Activated CD8-positive, alpha-beta memory T cell treated with anti-CD3 and anti-CD28 coated beads for 48 hours (primary cell): ENCODE measurements around the gene CRIP3.
"Not testable (repeated sequence)": the region's sequence is repeated elsewhere in the genome, so short reads cannot be mapped to it uniquely, and the experiment has no call there.

ENCODE experiments used
- DNase-seq, 3 experiments: peaks; one replicate each; pipeline ENCODE4 v3.0.0-alpha.2; 2020; ENCODE audit warnings: low read depth in 2 of 3, low spot score in 2 of 3

CRIP3 gene

GRCh38 chr6:43307451-43308100 is 1.1 kb downstream of the CRIP3 start:
- DNase-seq, result no peak

GRCh38 chr6:43306086-43306485 is 2.5 kb downstream of the CRIP3 start:
- DNase-seq, result no peak

GRCh38 chr6:43304882-43305281 is 3.7 kb downstream of the CRIP3 start:
- DNase-seq, result no peak

- DNase-seq, result no peak
Measured at GRCh38 chr6:43304361-43304760, 4.3 kb downstream of the CRIP3 start.

- DNase-seq, result no peak
Measured at GRCh38 chr6:43303751-43304331, 4.8 kb downstream of the CRIP3 start.

GRCh38 chr6:43303006-43303405 is 5.6 kb downstream of the CRIP3 start:
- DNase-seq, result not testable (repeated sequence)

GRCh38 chr6:43302126-43302525 is 6.5 kb downstream of the CRIP3 start:
- DNase-seq, result no peak

GRCh38 chr6:43301081-43301870 is 7.3 kb downstream of the CRIP3 start:
- DNase-seq, result no peak

- no peak for DNase-seq
Measured at GRCh38 chr6:43299338-43300293, 9.0 kb downstream of the CRIP3 start.

GRCh38 chr6:43298565-43299337 is 9.9 kb downstream of the CRIP3 start:
- DNase-seq, result no peak

GRCh38 chr6:43297644-43298564 is 10.7 kb downstream of the CRIP3 start, which contains the start of gene SLC22A7:
Gene SLC22A7, plus strand, starts transcription at chr6:43298260. Its CDS starts 99 bp downstream, at chr6:43298359.
- DNase-seq, result no peak

- no peak for DNase-seq
Measured at GRCh38 chr6:43296780-43297497, 11.7 kb downstream of the CRIP3 start.

GRCh38 chr6:43295456-43295855 is 13.2 kb downstream of the CRIP3 start:
- no peak for DNase-seq

- DNase-seq, result no peak
Measured at GRCh38 chr6:43294536-43294935, 14.1 kb downstream of the CRIP3 start.

- no peak for DNase-seq
Measured at GRCh38 chr6:43293698-43294097, 14.9 kb downstream of the CRIP3 start.

GRCh38 chr6:43292763-43293318 is 15.8 kb downstream of the CRIP3 start:
- DNase-seq, result no peak

GRCh38 chr6:43292341-43292740 is 16.3 kb downstream of the CRIP3 start:
- no peak for DNase-seq

- DNase-seq, result no peak
Measured at GRCh38 chr6:43291708-43292107, 16.9 kb downstream of the CRIP3 start.
